GM18499 (cell line): ENCODE results near the gene IL21R.

ENCODE experiments used
- ATAC-seq: cut with Tn5 transposase; IDR thresholded peaks from one replicate; pipeline ENCODE4 v1.9.1; 2021; ENCODE audit warnings: moderate number of reproducible peaks; ENCODE audit not compliant: insufficient read depth, unreplicated experiment

The IL21R gene

GRCh38 chr16:27474921-27475320, 72.9 kb downstream of the IL21R start:
- ATAC-seq, result no peak

- no peak for ATAC-seq
Measured at GRCh38 chr16:27475561-27475960, 73.6 kb downstream of the IL21R start.

- no peak for ATAC-seq
Measured at GRCh38 chr16:27476240-27476639, 74.3 kb downstream of the IL21R start.

- ATAC-seq, result no peak
Measured at GRCh38 chr16:27480761-27481160, 78.8 kb downstream of the IL21R start.

GRCh38 chr16:27481282-27481934, 79.4 kb downstream of the IL21R start:
- no peak for ATAC-seq

- no peak for ATAC-seq
Measured at GRCh38 chr16:27482397-27483087, 80.6 kb downstream of the IL21R start.

GRCh38 chr16:27483088-27483437, 81.1 kb downstream of the IL21R start:
- ATAC-seq, result no peak

GRCh38 chr16:27483624-27484023, 81.7 kb downstream of the IL21R start:
- no peak for ATAC-seq

- ATAC-seq, result no peak
Measured at GRCh38 chr16:27485126-27485525, 83.2 kb downstream of the IL21R start.

GRCh38 chr16:27485811-27486210, 83.8 kb downstream of the IL21R start:
- ATAC-seq, result no peak

- no peak for ATAC-seq
Measured at GRCh38 chr16:27486344-27486743, 84.4 kb downstream of the IL21R start.

GRCh38 chr16:27486760-27487159, 84.8 kb downstream of the IL21R start:
- ATAC-seq, result no peak

GRCh38 chr16:27489421-27489820, 87.4 kb downstream of the IL21R start:
- no peak for ATAC-seq

GRCh38 chr16:27489906-27490305, 87.9 kb downstream of the IL21R start:
- no peak for ATAC-seq

GRCh38 chr16:27491894-27492587, 90.1 kb downstream of the IL21R start:
- ATAC-seq, result no peak

GRCh38 chr16:27492588-27492979, 90.6 kb downstream of the IL21R start:
- ATAC-seq, result no peak

- no peak for ATAC-seq
Measured at GRCh38 chr16:27495191-27495590, 93.2 kb downstream of the IL21R start.

GRCh38 chr16:27498031-27498825, 96.3 kb downstream of the IL21R start:
- no peak for ATAC-seq

- ATAC-seq, result no peak
Measured at GRCh38 chr16:27498916-27499658, 97.1 kb downstream of the IL21R start.

- no peak for ATAC-seq
Measured at GRCh38 chr16:27499659-27500055, 97.7 kb downstream of the IL21R start.
